ENCODE results near the gene PROC. TPM values are rescaled to one million over a fixed set of nuclear protein-coding genes. Genes with fewer than 3 reads are reported as not detected.

The PROC gene
- polyA plus RNA-seq, 4 donors = 1.0 to 26.3 (median 4.9) TPM

DNA sequence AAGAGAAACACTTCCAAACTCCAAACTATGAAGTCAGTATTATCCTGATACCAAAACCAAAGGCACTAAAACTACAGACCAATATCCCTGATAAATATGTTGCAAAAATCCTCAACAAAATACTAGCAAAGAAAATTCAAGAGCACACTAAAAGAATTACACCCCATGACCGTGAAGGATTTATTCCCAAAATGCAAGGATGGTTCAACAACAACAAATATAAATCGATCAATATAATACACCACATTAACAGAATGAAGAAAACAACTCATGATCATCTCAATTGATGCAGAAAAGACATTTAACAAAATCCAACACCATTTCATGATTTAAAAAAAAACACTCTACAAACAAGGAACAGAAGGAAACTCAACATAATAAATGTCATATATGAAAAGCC is 57.6 kb downstream of the PROC start:
- Histone ChIP-seq H3K36me3 (ENCODE audit: control insufficient read depth in 3 of 3, insufficient read depth in 2 of 3, low read depth in 1 of 3, low read length in 3 of 3) (peaks cover 0 to 6% (median 0%) of the 10 kb centered on the region in 3 donors), H3K4me1 (ENCODE audit: control insufficient read depth in 3 of 3, insufficient read depth in 2 of 3, low read depth in 1 of 3, low read length in 2 of 3) (peaks cover 0 to 16% (median 0%) of the 10 kb centered on the region in 3 donors), H3K27ac (ENCODE audit: low read depth in 1 of 3, low read length in 2 of 3) (no peak overlapping the region), H3K27me3 (ENCODE audit: control insufficient read depth in 3 of 3, insufficient read depth in 3 of 3, low read length in 3 of 3) (no peaks in the 10 kb centered on the region), H3K4me3 (ENCODE audit: low read depth in 1 of 3, low read length in 3 of 3) (no peak overlapping the region), H3K9me3 (ENCODE audit: control insufficient read depth in 2 of 2, insufficient read depth in 1 of 2, low read depth in 1 of 2, low read length in 1 of 2) (no peaks in the 10 kb centered on the region)
- 96 to 100% (median 96%) methylated on average over 2 of the region's 2 CpGs for WGBS, 3 donors
- FAIRE-seq = no peak
- no peak for DNase-seq

Other genes starting within 250 kb of the PROC start
- 1 to 10 TPM in 1 of 4 donors, under 1 TPM in 1, not detected in 2; 0.24 to 1.2 TPM for gene CYP27C1, start 198.1 kb upstream of the PROC start, polyA plus RNA-seq
- gene ERCC3, start 124.3 kb upstream of the PROC start, polyA plus RNA-seq = 10 to 100 TPM; 13.8 to 38.9 (median 17.9) TPM
- gene MAP3K2, start 30.5 kb upstream of the PROC start, polyA plus RNA-seq = 10 to 100 TPM in 2 of 4 donors, 1 to 10 TPM in 2; 6.7 to 29.0 (median 10.8) TPM
- gene IWS1, start 108.1 kb downstream of the PROC start, polyA plus RNA-seq = 10 to 100 TPM; 23.3 to 53.0 (median 47.8) TPM
- 100 to 1,000 TPM in 3 of 4 donors, 10 to 100 TPM in 1; 85.6 to 617 (median 462) TPM for gene MYO7B, start 117.3 kb downstream of the PROC start, polyA plus RNA-seq
- under 1 TPM in 2 of 4 donors, not detected in 2; 0.18 to 0.56 TPM for gene GPR17, start 227.7 kb downstream of the PROC start, polyA plus RNA-seq

Measured in small intestine (tissue), 7 donors.